GM12878 (cell line): ENCODE measurements around the gene TMEM18. TPM values are rescaled to one million over a fixed set of nuclear protein-coding genes. Genes with fewer than 3 reads are reported as not detected.
"Not testable (repeated sequence)": the region's sequence is repeated elsewhere in the genome, so short reads cannot be mapped to it uniquely, and the experiment has no call there.

Source experiments
- ATAC-seq: fragments of 200-7000 bp; cut with Tn5 transposase; 3 replicates; pipeline ENCODE4 v1.9.1; 2020; ENCODE audit warnings: mild to moderate bottlenecking, moderate library complexity
- BruUV-seq: library from RNA; stranded (reverse); fragments of 400-500 nt; replicated peaks from 2 replicates; lab custom pipeline; 2021; lab: Mats Ljungman, UMichigan
- CTCF ChIA-PET: fragments of 300-600 bp; sonication (Branson Sonifier 250); formaldehyde crosslinking; extraction: SDS; loops from one replicate; lab custom pipeline; 2021; ENCODE audit warnings: inconsistent platforms; lab: Yijun Ruan, JAX
- POLR2A ChIA-PET: fragments of 350-600 bp; formaldehyde crosslinking; extraction: SDS; loops from one replicate; lab custom pipeline; 2021; ENCODE audit warnings: inconsistent platforms; lab: Charles Lee
- RAD21 ChIA-PET: fragments of 300-600 bp; sonication (Branson Sonifier 250); formaldehyde crosslinking; loops from one replicate; lab custom pipeline; 2023; ENCODE audit warnings: antibody characterized with exemption; ENCODE audit not compliant: unreplicated experiment; lab: Charles Lee
- SMC1A ChIA-PET: fragments of 300-600 bp; sonication (Branson Sonifier 250); formaldehyde crosslinking; loops from one replicate; lab custom pipeline; 2023; ENCODE audit not compliant: unreplicated experiment, uncharacterized antibody; lab: Charles Lee
- DNase-seq: peaks from one replicate; pipeline ENCODE4 v3.0.0-alpha.2; 2011; ENCODE audit warnings: low read depth, low spot score
- FAIRE-seq: peaks from 3 replicates; lab custom pipeline; 2011; peaks lifted over from hg19 to GRCh38; lab: Jason Lieb, UNC
- H2AFZ ChIP-seq: 2 replicates; pipeline ENCODE4 v1.6.0; 2011; ENCODE audit warnings: low read depth, low read length, control low read depth; ENCODE audit not compliant: control insufficient read depth
- H3K27ac ChIP-seq: 2 replicates; pipeline ENCODE4 v1.5.1; 2011; ENCODE audit warnings: control low read depth; ENCODE audit not compliant: control insufficient read depth, insufficient read depth
- H3K27me3 ChIP-seq, 2 experiments: replicated peaks in 1 of 2; 2 replicates each; pipeline versions ENCODE4 v1.6.0 to v1.6.1; 2011; ENCODE audit warnings: low read length in 1 of 2; ENCODE audit not compliant: control insufficient read depth in 2 of 2, insufficient read depth in 2 of 2
- H3K36me3 ChIP-seq, 2 experiments: 2 replicates each; pipeline ENCODE4 v1.5.1; 2011; ENCODE audit warnings: low read length in 1 of 2; ENCODE audit not compliant: control insufficient read depth in 2 of 2, insufficient read depth in 2 of 2
- H3K4me1 ChIP-seq: 2 replicates; pipeline ENCODE4 v1.6.1; 2011; ENCODE audit warnings: mild to moderate bottlenecking, low read length, moderate library complexity, mixed read lengths; ENCODE audit not compliant: control insufficient read depth, insufficient read depth
- H3K4me2 ChIP-seq: 2 replicates; pipeline ENCODE4 v1.6.0; 2011; ENCODE audit warnings: control low read depth; ENCODE audit not compliant: control insufficient read depth, insufficient read depth
- H3K4me3 ChIP-seq: fragments of 200-600 bp; sonication (generic); 2 replicates; pipeline ENCODE4 v1.5.1; 2016
- H3K79me2 ChIP-seq: 2 replicates; pipeline ENCODE4 v1.6.0; 2011; ENCODE audit warnings: low read length; ENCODE audit not compliant: control insufficient read depth, insufficient read depth
- H3K9ac ChIP-seq: 2 replicates; pipeline ENCODE4 v1.8.0; 2011; ENCODE audit warnings: low read length, control low read depth, mixed read lengths; ENCODE audit not compliant: control insufficient read depth, insufficient read depth
- H3K9me3 ChIP-seq: replicated peaks from 3 replicates; pipeline ENCODE4 v1.5.1; 2011; ENCODE audit warnings: mild to moderate bottlenecking, low read length; ENCODE audit not compliant: control insufficient read depth, insufficient read depth
- H4K20me1 ChIP-seq: 2 replicates; pipeline ENCODE4 v1.6.0; 2011; ENCODE audit not compliant: control insufficient read depth, insufficient read depth
- BCL11A ChIP-seq: IDR thresholded peaks from 2 replicates; pipeline ENCODE4 v1.6.1; 2011; ENCODE audit warnings: low read depth, low read length
- ESRRA ChIP-seq: IDR thresholded peaks from 2 replicates; pipeline ENCODE4 v1.6.1; 2012; ENCODE audit warnings: mild to moderate bottlenecking, low read length, improper control_type of control experiment
- MYB ChIP-seq: fragments of 150-350 bp; IDR thresholded peaks from 2 replicates; pipeline ENCODE4 v1.6.1; 2014; ENCODE audit warnings: mild to moderate bottlenecking, low read depth, low read length, borderline replicate concordance
- RFX5 ChIP-seq: IDR thresholded peaks from 2 replicates; pipeline ENCODE4 v1.6.1; 2011; ENCODE audit warnings: low read depth, low read length, improper control_type of control experiment
- RUNX3 ChIP-seq: IDR thresholded peaks from 2 replicates; pipeline ENCODE4 v1.6.1; 2012; ENCODE audit warnings: low read length, inconsistent platforms
- SIN3A ChIP-seq: IDR thresholded peaks from 2 replicates; pipeline ENCODE4 v1.6.1; 2012; ENCODE audit warnings: low read depth, low read length, improper control_type of control experiment
- TBL1XR1 ChIP-seq: IDR thresholded peaks from 2 replicates; pipeline ENCODE4 v1.6.1; 2012; ENCODE audit warnings: low read depth, low read length, improper control_type of control experiment
- WRNIP1 ChIP-seq: IDR thresholded peaks from 2 replicates; pipeline ENCODE4 v1.6.1; 2011; ENCODE audit warnings: low read depth, low read length, improper control_type of control experiment, borderline replicate concordance
- WGBS: methylation state at CpG from one replicate; pipeline ENCODE4 v1.1.6; 2016; ENCODE audit warnings: low lambda C conversion rate; ENCODE audit not compliant: insufficient replicate concordance, insufficient coverage; ENCODE audit errors: missing lambda C conversion rate; 5-methylcytosine and 5-hydroxymethylcytosine counted together
- in situ Hi-C: fragments of 300-500 bp; cut with MboI; formaldehyde crosslinking; loops from 9 replicates; pipeline ENCODE4 v1.14.3; 2018; ENCODE audit warnings: mixed read lengths
- intact Hi-C: fragments of 100-400 bp; cut with micrococcal nuclease; formaldehyde crosslinking; loops from one replicate; pipeline ENCODE4 v1.14.2; 2022; ENCODE audit not compliant: unreplicated experiment
- polyA plus RNA-seq, 11 experiments: library from polyadenylated mRNA; depleted of rRNA in 4 of 11; unstranded in 6 of 11; stranded (reverse) in 5 of 11; fragments of >200 nt; fragmentation: Nextera tagmentation in 4 of 11; fragmentation: Illumina TruSeq in 1 of 11; extraction: Ambion mirVana in 4 of 11; extraction: Trizol in 1 of 11; gene quantifications; 1 replicate in 1 of 11; 2 replicates in 10 of 11; pipeline versions ENCODE4 v1.2.1 to v1.2.3, GENCODE V29; 2011 to 2016; ENCODE audit warnings: inconsistent platforms in 2 of 11, missing spikeins in 2 of 11, low read depth in 1 of 11
- total RNA-seq, 4 experiments: library from RNA; depleted of rRNA in 3 of 4; stranded (reverse); fragments of >200 nt in 3 of 4; fragmentation: Illumina TruSeq in 1 of 4; extraction: Trizol in 1 of 4; gene quantifications; 2 replicates each; pipeline versions ENCODE4 v1.2.1 to v1.2.3, GENCODE V29; 2013 to 2021

TMEM18 gene
- total and polyA plus RNA-seq, 10 of the 15 experiments (the other 5 are each of a cell fraction or from before 2014, with no cell fraction given), result 11.2 to 56.3 (median 26.0) TPM

DNA sequence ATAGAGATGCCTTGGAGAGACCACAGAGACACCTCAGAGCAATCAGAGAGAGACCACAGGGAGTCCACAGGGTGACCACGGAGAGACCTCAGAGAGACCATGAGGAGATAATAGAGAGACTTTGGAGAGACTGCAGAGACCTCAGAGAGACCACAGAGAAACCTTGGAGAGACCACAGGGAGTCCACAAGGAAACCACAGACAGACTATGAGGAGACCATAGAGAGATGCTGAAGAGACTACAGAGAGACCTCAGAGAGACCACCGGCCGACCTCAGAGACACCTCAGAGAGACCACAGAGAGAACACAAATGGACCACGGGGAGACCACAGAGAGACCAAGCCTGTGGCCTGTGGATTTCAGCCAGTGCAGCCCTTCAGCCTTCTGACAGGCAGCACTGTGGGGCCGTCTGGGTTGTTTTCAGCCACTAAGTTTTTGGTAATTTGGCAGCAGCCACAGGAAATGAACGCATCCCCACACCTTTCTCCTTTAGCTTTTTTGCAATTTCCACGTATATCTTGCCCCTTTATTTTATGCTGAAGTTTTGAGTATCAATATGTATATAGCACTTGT is 11.4 kb upstream of the TMEM18 start:
- ChIA-PET RAD21 (no interaction called here), SMC1A (no interaction called here), CTCF (no interaction called here)
- no peak overlapping the region for H3K9ac ChIP-seq
- BruUV-seq, result no TSS peak
- no peaks in the 10 kb centered on the region for H4K20me1 ChIP-seq
- ATAC-seq, result no peak; the same call in 2 of the 3 replicates
- TF ChIP-seq RFX5 (no peak), RUNX3 (peak; percentile 38), WRNIP1 (no peak)
- TF ChIP-seq, all 136 proteins: peak for 1
- POLR2A ChIA-PET, result no interaction called here
- intact Hi-C loops (no loop called here), in situ Hi-C loops (no loop called here)
- H3K9me3 ChIP-seq, result peaks cover 10% of the 10 kb centered on the region; the same call in 2 of the 3 replicates
- H3K27me3 ChIP-seq, result no peaks in the 10 kb centered on the region; a peak in 1 of 4 replicates
- DNase-seq, result no peak
- FAIRE-seq, result no peak
- H3K79me2 ChIP-seq, result no peaks in the 10 kb centered on the region
- H2AFZ ChIP-seq, result no peak overlapping the region
- no peak overlapping the region for H3K27ac ChIP-seq
- no peaks in the 10 kb centered on the region for H3K36me3 ChIP-seq
- no peak overlapping the region for H3K4me2 ChIP-seq
- WGBS, result 26% methylated on average over 7 of the region's 7 CpGs
- no peak overlapping the region for H3K4me3 ChIP-seq
- no peaks in the 10 kb centered on the region for H3K4me1 ChIP-seq

DNA sequence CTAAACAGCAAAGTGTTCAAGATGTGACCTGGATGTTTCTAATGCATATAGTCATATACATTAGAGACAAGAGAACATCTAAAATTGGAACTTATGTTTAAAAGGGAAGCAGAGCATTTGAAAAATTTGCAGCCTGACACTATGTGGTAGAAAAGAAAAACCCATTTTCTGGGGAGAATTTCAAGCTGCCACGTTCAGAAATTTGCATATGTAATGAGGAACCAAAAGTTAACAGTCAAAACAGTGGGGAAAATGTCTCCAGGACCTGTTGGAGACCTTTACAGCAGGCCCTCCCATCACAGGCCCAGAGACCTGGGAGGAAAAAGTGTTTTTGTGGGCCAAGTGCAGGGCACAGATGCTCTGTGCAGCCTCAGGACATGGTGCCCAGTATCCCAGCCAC is 8.2 kb upstream of the TMEM18 start:
- intact Hi-C loops, result no loop called here
- RAD21 ChIA-PET, result no interaction called here
- Histone ChIP-seq H3K4me2 (no peak overlapping the region), H3K27me3 (no peaks in the 10 kb centered on the region; a peak in 1 of 4 replicates), H3K4me1 (no peaks in the 10 kb centered on the region), H3K27ac (no peak overlapping the region), H3K9ac (no peak overlapping the region), H3K4me3 (no peak overlapping the region), H3K79me2 (no peaks in the 10 kb centered on the region), H3K36me3 (no peaks in the 10 kb centered on the region), H4K20me1 (no peaks in the 10 kb centered on the region), H3K9me3 (peaks cover 10% of the 10 kb centered on the region; the same call in 2 of the 3 replicates), H2AFZ (no peak overlapping the region)
- no TSS peak for BruUV-seq
- CTCF ChIA-PET, result no interaction called here
- no peak for FAIRE-seq
- DNase-seq, result no peak
- SMC1A ChIA-PET, result no interaction called here
- in situ Hi-C loops, result no loop called here
- POLR2A ChIA-PET, result no interaction called here
- WGBS, result 0% methylated on average over 1 of the region's 1 CpG
- ATAC-seq, result no peak
- TF ChIP-seq ESRRA (no peak), RUNX3 (no peak), BCL11A (no peak), MYB (no peak), SIN3A (no peak), TBL1XR1 (no peak)

DNA sequence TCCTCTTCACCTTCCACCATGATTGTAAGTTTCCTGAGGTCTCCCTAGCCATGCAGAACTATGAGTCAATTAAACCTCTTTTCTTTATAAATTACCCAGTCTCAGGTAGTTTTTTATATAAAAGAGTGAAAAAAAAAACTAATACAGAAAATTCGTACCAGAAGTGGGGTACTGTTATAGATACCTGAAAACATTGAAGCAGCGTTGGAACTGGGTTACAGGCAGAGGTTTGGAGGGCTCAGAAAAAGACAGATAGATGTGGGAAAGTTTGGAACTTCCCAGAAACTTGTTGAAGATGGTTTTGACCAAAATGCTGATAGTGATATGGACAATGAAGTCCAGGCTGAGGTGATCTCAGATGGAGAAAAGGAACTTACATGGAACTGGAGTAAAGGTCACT is 7.7 kb upstream of the TMEM18 start:
- 0% methylated on average over 2 of the region's 2 CpGs for WGBS
- FAIRE-seq, BruUV-seq, POLR2A ChIA-PET, H4K20me1 ChIP-seq, H3K4me1 ChIP-seq, in situ Hi-C loops, H3K36me3 ChIP-seq, H3K9me3 ChIP-seq, H3K4me3 ChIP-seq, DNase-seq, intact Hi-C loops, H3K27ac ChIP-seq, RAD21 ChIA-PET, ATAC-seq, H2AFZ ChIP-seq, H3K27me3 ChIP-seq, SMC1A ChIA-PET, H3K4me2 ChIP-seq, H3K79me2 ChIP-seq, CTCF ChIA-PET, H3K9ac ChIP-seq: not testable (repeated sequence)
